ENCODE measurements around the gene DNAJC21.
A peak's percentile ranks its signal among the peaks of the same experiment; 100 is the strongest.

The DNAJC21 gene

DNA sequence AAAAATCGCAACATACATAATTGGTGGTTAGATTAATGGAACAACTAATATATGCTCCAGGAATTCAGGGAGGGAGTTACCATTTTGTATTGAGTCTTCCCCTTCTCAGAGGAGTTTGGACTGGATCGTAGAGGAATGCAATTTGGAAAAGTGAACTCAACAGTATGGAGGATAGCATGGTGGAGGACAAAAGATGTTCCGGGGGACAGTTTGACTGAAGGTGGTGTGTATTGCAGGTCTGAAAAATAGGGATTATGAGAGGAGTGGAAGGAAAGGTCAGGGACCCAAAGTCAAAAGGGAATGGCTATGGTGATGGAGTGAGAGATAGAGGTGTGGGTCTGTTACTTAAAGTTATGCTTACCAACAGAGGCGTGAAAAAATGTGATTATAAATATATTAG lies 1.5 kb downstream of the DNAJC21 start:
- TF ChIP-seq CTCF (IDR thresholded peaks at IDR 0.05): no peak

GRCh38 chr5:34932947-34933346 lies 3.6 kb downstream of the DNAJC21 start:
- TF ChIP-seq CTCF (IDR thresholded peaks at IDR 0.05): no peak

DNA sequence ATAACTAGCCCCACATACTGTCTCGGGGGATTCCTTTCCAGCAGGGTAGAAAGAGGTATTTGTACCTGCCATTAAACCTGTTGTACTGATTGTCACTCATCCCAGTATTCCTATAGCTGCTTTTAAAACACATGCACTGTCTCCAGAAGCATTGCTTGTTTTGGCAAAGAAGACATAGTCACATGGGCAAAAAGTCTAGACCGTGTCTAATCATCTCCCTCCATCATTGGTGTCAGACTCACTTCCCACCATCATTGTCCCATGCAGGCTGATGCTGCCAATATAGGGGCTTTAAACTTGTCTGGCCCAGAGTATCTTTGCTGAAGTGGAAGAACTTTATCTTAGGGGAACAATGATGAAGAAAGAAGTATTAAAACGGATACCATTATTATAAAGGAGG lies 12.6 kb downstream of the DNAJC21 start:
- no peak for TF ChIP-seq CTCF (IDR thresholded peaks at IDR 0.05)

GRCh38 chr5:34944044-34944443 lies 14.7 kb downstream of the DNAJC21 start:
- no peak for TF ChIP-seq CTCF (IDR thresholded peaks at IDR 0.05)

DNA sequence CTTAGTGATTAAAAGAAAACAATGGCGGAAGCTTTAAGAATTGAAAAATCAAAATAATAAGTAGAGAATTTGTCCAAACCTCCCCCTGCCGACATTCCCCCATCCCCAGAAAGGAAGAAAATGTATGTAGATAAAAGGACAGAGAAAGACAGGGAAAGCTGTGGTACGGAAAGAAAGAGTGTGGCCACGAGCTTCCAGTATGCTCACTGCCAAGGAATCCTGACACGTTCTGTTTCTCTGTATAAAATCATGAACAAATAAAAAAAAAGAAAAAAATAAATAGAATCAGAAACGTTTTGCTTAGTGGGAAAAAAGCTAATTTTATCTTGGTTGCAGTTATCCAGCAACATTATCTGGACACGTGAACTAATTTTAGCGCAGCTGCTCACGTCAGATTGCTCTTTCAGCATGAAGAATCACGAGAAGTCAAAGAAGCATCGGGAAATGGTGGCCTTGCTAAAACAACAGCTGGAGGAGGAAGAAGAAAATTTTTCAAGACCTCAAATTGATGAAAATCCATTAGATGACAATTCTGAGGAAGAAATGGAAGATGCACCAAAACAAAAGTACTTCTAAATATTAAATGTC lies 15.2 kb downstream of the DNAJC21 start:
- no peak for TF ChIP-seq CTCF (IDR thresholded peaks at IDR 0.05)

DNA sequence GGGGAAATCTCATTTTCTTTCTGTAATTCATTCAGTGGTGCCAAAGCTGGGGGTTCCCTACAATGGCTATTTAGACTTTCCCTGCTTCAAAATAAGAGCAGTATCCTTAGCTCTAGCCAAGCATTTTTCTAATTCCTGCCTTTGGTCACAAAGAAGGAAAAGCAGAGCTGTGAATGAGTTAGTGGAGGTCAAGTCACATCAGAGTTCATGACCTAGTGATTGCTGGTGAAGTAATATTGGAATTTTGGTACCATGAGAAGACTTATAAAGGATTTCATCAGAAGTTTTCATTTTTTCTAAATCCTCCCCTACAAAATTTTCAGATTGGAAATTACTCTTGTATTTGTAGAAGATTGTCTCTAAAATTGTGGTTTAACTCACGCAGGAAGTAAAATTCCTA lies 28.0 kb downstream of the DNAJC21 start:
- TF ChIP-seq CTCF (IDR thresholded peaks at IDR 0.05): no peak

GRCh38 chr5:34957857-34958690 lies 28.7 kb downstream of the DNAJC21 start:
- peak; percentile 69 for TF ChIP-seq CTCF (IDR thresholded peaks at IDR 0.05)
